GM21737 (cell line): ENCODE data around the gene HES7.

ENCODE experiments used
- ATAC-seq: cut with Tn5 transposase; IDR thresholded peaks from one replicate; pipeline ENCODE4 v1.9.1; 2021; ENCODE audit warnings: mild to moderate bottlenecking, moderate library complexity; ENCODE audit not compliant: unreplicated experiment

HES7 gene

DNA sequence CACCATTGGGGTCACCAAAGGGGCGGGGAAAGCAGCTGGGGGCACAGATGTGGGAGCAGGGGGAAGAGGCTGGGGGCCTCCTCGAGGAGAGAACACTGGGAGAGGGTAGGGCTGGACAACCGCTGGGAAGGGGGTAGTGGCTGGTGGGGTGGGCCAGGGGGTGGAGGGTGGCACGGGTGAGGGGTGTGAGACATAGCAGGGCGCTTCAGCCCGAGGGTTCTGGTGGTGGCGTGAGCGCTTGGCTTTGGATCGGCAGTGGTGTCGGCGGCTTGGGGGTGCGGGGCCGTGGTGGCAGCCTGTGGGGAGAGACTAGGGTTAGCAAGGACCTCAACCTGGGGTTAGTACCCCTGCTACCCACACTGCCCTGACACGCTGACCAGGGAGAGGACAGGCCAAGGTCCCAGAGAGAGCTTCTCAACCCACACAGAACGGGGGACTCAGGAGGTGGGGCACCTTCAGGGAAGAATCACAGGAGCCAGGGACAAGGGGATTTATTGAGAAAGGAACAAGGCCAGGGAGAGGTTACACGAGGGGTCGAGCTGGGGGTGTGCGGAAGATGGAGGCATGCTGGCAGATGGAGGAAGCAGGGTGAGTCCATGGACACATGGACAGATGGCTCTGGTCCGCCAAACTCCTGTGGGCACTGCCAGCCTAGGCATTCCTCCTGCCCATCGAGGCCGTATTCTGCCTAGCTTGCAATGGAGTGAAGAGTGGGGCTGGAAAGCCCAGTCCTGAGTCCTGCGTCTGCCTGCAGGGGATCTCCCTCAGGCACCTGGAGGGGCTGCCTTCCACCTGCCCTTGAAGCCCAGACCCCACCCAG, 19.9 kb upstream of the HES7 start:
- ATAC-seq = no peak

DNA sequence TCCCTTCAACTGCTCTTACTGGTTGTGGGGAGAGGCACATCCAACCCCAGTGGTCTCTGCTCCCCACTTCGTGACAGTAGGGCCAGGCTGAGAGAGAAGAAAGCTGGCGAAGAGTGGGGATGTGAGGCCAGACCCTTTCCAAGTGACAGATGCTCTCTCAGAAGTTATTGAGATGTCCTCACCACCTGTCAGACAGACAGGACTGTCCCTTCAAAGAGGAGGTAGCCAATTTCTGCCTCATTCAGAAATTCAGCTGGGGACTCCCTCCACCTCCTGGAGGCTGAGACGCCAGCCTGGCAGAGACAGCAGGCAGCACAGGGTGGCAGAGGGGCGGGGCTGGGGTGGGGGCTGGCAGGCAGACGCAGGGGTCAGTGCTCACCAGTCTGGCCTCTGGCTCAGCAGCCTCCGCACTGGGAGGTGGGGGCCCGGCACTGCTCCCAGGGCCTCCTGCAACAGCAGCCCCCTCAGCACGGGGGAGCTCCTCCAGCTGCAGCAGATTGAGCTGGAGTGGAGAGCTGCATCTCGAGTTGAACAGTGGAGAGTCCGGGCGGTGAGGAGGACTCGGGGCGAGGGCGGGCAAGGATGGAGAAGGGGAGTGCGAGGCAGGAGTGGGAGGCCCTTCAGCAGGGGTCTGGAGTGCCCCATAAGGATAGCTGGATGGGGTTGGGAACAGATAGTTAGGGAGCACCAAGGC, 19.1 kb upstream of the HES7 start:
- no peak for ATAC-seq

DNA sequence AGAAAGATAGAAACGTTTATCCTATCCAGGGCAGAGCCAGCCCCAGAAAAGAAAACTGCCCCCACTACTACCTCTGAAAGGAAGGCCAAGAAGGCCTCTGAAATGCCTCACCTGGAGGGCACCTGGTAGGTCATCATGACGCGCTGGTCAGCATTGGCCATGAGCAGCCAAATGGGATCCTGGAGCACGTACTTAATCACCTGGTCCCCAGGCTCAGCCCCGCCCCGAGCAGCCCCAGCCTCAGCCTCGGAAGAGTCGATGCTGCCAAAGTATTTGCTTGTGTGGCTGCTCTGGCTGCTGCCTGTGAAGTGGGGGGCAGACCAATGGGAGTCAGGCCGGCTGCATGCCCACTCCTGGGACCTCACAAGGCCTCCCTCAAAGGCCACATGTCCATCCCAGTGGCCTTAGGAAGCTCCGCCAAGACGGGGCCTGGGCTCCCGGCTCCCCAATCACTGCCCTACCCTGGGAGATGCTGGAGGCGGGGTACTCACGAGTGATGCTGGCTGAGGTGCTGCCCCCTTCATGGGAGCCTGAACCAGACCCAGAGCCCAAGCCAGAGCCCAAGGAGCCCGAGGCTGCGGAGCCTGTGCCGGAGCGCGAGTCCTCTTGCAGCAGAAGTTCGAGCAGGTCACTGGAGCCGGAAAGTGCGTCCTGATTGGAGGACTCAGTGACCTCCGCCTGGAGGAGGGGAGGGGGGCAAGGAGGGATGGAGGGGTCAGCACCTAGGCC, 18.4 kb upstream of the HES7 start:
- no peak for ATAC-seq

DNA sequence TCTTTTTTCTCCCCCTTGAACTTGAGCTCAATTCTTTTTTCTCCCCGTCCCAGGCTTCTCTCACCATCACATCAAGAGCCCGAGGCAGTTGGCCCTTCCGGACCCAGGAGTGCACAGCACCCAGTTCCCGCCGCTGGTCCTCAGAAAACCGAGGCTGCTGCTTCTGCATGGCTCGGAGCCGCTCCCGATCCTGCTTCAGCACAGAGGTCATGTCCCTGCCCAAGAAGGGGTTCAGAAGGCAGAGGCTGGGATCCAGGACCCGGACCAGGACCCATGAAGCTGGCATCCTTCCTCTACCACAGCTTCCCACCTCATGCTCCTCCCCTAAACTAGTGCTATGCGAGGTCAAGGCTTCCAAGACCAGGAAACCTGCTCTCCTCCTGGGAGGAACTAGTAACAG, 17.8 kb upstream of the HES7 start:
- ATAC-seq = no peak

DNA sequence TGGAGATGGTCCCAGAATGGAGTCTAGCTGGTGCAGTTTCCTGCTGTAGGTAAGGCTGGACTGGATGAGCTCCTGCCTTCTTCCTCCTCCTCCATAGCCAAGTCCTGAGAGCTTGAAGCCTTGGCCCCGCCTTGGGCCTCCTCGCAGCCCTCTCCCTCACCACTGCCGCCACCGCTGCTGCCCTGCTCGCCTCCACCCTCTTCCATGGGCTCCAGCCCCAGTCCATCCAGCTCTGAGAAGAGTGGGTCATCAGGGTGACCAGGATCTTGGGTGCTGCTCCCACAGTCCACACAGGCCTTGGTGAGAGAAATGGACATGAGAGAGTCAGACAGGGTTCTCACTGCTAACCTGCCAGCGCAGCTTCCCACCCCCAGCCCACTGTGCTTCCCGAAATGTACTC, 17.1 kb upstream of the HES7 start:
- ATAC-seq = no peak

DNA sequence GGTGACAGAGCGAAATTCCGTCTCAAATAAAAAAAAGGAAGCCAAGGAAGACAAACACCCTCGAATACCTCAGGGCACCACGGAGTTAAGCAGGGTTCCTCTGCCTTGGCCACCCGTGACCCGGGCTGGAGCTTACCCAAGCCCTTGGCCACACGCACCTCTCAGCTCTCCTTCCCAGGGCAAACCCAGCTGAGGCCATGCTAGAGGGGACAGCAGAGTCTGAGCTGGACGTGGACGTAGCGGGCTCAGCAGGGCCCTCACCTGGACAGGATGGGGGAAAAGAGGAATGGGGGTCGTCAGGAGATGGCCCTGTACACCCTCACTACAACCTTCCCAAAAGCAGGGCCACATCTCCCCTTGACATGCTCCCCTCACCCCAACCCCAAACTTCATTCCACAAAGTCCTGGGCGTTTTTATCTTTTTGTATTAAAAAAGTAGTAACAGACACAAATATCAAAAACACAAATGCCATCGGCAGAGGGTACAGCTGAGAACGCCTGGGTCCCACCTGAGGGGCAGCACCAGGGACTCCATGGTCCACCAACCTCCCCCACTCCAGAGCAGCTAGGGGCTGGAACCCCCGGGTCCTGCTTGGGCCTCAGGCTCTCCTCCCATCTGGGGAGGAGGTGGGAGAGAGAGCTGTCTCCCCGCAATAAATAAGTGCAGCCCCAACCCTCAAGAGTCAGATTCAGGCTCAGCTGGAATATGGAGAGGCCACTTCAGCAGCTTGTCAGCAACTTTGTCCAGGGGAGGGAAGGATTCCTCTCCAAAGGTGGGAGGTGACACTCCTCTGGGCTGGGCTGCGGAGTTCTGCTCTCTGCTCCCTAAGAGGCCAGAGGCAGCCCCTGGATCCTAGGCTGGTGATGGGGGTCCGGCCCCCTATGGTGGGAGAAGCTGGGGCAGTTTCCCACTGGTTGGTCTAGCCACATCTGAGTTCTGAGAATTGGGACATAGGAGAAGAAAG, 16.4 kb upstream of the HES7 start:
- no peak for ATAC-seq

DNA sequence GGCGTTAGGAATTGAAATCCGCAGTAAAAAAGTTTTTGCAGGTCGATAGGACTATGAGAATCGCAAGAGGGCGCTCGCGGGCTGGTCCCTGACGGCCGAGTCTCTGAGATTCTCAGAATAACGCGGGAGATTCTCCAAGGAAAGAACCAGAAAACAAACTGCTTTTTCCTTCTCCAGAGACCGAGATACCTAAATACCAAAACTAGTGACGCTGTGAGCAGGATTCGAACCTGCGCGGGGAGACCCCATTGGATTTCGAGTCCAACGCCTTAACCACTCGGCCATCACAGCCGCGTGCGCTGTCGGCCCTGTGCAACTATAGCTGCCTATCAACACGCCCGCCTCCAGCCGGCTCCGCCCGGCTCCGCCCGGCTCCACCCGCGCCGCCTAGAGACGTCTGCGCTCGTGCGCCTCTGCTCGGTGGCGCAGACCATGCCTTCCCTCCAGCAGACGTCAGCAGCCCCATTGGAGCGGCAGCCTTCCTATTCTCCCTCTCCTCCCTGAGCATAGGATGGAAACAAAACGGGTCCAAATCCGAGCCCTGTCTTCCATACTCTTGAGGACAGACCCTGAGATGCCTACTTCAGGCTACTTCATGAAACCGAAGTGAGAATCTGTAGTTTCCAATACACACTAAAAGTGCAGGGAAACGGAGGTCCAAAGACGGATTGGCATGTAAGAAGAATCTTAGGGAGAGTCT, 14.9 kb upstream of the HES7 start:
- peak; percentile 68 for ATAC-seq

DNA sequence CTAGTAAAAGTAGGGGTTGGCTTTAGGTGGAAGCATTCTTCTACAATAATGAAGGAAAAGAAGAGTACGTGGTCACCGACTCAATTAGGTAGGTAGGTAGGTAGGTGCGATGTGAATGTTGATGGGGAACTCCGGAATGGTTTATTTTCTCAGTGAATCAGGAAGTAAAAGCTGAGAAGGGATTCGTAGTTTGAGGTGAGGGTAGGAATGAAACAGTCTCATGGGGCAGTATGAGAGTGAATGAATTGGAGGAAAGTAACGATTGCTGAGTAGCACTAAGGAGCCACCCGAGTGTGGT, 14.4 kb upstream of the HES7 start:
- no peak for ATAC-seq

DNA sequence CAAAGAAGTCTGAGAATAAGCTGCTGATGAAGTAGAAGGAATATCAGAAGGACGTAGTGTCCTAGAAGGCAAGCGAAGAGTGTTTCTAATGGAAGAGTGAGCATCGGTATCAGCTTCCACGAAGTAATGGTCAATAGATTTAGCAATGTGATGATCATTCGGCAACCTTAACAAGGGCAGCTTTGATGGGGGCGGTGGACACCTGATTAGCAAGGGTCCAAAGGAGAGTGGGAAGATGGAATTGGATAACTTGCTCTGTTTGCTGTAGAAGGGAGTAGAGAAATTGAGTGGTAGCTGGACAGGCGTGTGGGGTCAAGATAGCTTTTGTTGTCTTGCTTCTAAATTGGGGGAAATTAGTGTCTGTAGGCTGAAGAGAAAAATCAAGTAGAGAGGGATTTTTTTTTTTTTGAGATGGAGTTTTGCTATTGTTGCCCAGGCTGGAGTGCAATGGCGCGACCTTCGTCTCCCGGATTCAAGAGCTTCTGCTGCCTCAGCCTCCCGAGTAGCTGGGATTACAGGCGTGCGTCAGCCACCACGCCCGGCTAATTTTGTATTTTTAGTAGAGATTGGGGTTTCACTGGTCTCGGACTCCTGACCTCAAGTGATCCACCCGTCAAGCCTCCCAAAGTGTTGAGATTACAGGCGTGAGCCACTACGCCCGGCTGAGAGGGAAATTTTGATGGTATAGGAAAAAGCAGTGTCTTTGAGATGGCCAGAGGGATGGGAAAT, 13.9 kb upstream of the HES7 start:
- ATAC-seq = no peak

DNA sequence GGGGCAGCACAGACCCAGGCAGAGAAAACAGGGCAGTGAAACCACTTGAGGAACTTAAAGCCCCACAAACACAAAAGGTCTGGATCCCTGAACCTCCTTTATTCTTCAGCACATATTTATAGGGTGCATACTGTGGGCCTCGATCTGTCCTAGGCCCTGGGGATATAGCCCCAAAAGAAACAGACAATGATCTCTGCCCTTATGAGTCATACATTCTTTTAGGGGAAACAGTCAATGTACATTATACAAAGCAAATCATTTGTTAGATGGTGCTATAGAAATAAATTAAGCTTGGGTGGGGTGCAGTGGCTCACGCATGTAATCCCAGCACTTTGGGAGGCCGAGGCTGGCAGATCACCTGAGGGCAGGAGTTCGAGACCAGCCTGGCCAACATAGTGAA, 10.0 kb upstream of the HES7 start:
- ATAC-seq = no peak

DNA sequence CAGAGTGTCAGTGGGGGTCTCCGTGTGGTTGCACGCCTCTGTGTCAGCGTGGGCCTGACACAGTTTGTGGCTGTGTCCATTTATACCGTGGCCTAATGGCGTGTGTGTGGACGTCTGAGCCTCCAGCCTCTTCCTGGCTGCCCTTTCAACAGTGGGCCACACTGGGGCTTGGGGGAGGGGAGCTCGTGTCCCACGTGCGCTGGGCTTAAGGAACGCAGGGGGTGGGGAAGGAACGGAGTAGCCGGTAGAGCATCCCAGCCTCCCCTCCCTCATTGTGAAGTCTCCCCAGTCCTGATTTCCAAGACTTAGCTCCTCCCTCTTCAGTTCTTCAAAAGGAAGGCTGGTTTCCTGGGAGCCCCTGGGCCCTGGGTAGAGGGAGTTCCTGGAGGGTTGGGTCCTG, 9.5 kb upstream of the HES7 start:
- ATAC-seq = no peak

DNA sequence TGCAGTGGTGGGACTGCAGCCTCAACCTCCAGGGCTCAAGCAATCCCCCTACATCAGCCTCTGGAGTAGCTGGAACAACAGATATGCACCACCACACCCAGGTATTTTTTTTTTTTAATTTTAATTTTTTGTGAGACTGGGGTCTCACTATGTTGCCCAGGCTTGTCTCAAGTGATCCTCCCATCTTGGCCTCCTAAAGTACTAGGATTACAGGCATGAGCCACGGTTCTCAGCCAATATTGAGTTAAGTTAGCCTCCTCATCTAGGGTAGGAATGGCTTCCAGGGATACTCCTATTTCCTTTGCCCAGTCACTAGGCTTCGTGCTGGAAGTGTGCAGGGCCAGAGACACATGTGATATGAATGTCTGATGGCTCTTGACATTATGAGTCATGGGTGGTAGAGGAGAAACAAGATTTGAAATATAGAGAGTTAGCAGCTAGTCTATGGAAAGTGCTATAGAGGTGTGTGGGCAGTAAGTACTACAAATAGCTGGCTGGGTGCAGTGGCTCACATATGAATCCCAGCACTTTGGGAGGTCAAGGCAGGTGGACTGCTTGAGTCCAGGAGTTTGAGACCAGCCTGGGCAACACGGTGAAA, 8.0 kb upstream of the HES7 start:
- ATAC-seq = no peak

DNA sequence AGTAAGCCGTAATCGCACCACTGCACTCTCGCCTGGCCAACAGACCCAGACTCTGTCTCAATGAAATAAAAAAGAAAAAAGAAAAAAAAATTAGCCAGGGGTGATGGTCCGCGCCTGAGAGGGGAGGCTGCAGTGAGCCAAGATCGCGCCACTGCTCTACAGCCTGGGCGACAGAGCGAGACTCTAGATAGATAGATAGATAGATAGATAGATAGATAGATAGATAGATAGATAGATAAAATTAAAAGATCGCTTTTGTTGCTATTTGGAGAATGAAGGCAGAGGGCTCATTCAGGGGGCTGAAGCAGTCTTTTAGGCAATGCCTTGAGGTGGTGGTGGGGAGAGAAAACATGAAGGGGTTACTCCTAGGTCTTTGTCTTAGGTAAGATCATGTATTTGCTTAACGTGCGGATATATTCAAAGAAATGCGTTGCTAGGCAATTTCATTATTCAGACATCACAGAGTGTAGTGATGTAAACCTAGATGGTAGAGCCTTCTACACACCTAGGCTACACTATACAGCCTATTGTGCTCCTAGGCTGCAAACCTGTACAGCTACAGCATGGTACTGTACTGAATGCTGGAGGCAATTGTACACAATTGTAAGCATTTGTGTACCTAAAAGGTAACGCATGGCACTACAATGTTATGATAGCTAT, 4.3 kb upstream of the HES7 start:
- ATAC-seq = no peak

DNA sequence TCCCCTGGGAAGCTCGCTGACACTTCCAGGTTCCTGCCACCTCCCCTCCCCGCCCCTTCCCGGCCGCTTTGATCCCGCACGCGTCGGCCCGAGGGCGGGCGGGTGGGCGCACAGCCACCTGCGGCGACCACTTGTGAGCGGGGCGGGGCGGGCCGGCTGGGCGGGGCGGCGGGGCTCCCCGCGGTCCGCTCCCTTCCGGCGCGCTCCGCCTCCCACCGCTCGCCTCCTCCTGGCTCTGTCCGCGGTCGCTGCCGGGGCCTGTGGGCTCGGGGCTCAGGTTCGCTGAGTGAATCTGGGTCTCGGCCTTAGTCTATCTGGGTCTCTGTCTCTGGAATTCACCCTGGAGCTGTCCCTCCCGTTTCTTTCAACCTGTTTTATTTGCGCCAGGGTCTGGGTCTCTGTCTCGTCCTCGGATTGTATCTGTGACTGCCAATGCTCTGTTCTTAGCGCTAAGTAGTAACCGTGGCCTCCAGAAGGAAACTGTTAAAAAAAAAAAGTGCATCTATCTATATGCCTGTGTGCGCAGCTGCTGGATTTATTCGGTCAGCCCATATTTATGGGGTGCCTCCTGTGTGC, 2.7 kb upstream of the HES7 start:
- ATAC-seq = peak; percentile 35

DNA sequence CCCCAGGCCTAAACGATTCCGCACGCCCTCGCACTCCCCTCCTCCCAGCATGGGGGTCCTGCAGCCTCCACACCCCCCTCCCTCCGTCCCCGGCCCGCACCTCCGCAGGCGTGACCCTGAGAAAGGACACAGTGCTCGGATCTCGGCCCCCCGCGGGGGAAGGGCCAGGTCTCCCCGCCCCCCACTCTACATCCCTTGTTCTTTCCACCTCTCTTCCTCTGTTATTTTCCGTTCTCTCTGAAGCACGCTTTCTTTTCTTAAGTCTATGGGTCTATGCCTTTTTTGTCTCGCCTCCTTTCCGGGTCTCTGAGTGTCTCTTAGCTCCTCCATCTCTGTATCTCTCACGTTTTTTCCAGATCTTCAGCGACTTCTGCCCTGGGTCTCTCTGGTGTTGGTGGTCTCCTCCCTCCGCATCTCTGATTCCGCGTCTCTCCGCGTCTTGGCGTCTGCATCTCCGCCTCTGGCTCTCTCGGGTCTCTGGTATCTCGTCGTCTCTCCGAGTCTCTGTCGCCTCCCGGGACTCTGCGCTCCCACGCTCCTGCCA, 2.1 kb upstream of the HES7 start:
- ATAC-seq = no peak

DNA sequence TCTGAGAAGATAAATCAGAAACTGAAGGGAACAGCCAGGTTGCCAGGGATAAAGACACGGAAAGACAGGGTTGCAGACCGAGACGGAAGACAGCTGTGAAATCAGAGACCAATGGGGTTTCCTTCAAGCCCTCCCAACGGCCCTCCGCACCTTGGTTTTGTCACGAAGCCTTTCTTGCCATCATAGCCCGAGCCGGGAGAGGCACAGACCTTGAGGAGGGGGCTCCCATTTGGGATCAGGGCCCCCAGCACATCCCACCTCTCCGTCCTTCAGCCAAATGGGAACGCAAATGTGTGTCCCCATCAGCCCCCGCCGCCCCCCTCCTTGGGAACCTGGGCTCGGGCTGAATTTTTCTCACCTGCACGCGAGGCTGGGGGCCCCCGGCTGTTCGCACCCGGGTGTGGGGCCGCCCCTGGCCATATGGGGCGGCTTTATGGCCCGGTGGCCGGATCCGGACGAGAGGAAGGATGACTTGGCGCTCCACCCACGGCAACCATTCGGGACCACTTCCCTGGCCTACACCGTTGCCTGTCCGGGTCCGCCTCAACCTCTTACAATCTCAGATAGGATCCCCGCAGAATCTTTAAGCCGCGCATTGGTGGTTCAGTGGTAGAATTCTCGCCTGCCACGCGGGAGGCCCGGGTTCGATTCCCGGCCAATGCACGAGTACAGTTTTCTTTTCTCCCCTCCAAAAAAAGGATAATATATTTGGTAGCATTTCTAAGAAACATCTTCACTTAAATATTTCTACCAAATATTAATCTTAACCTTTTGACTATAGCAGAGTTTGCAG, 1.4 kb upstream of the HES7 start:
- no peak for ATAC-seq
